Right hindlimb (tissue), 1 donor: ENCODE measurements around the gene SFXN5.

Experiments
- DNase-seq: peaks from one replicate; pipeline ENCODE4 v3.0.0-alpha.2; 2018

The SFXN5 gene

GRCh38 chr2:73050121-73050545 lies 21.4 kb downstream of the SFXN5 start:
- DNase-seq, result no peak

- no peak for DNase-seq
These were observed 27.3 kb downstream of the SFXN5 start for GRCh38 chr2:73043929-73044832.

GRCh38 chr2:73043276-73043675 lies 28.2 kb downstream of the SFXN5 start:
- DNase-seq, result no peak

GRCh38 chr2:73037947-73038585 lies 33.4 kb downstream of the SFXN5 start:
- DNase-seq, result no peak

GRCh38 chr2:73036766-73037165 lies 34.7 kb downstream of the SFXN5 start:
- no peak for DNase-seq

GRCh38 chr2:73035899-73036711 lies 35.4 kb downstream of the SFXN5 start:
- DNase-seq, result no peak

- DNase-seq, result no peak
These were observed 36.7 kb downstream of the SFXN5 start for GRCh38 chr2:73034661-73035375.

GRCh38 chr2:73033766-73034381 lies 37.6 kb downstream of the SFXN5 start:
- DNase-seq, result no peak

GRCh38 chr2:73033142-73033765 lies 38.3 kb downstream of the SFXN5 start:
- no peak for DNase-seq

GRCh38 chr2:73032702-73033097 lies 38.8 kb downstream of the SFXN5 start:
- DNase-seq, result no peak

- no peak for DNase-seq
These were observed 39.5 kb downstream of the SFXN5 start for GRCh38 chr2:73031725-73032701.

GRCh38 chr2:73031095-73031678 lies 40.3 kb downstream of the SFXN5 start:
- no peak for DNase-seq

- no peak for DNase-seq
These were observed 42.7 kb downstream of the SFXN5 start for GRCh38 chr2:73028841-73029240.

GRCh38 chr2:73027340-73027739 lies 44.2 kb downstream of the SFXN5 start:
- no peak for DNase-seq

- DNase-seq, result no peak
These were observed 48.0 kb downstream of the SFXN5 start for GRCh38 chr2:73023497-73023896.

- no peak for DNase-seq
These were observed 49.4 kb downstream of the SFXN5 start for GRCh38 chr2:73022024-73022568.

- DNase-seq, result no peak
These were observed 50.0 kb downstream of the SFXN5 start for GRCh38 chr2:73021371-73022010.

- no peak for DNase-seq
These were observed 50.7 kb downstream of the SFXN5 start for GRCh38 chr2:73020657-73021370.

- no peak for DNase-seq
These were observed 51.2 kb downstream of the SFXN5 start for GRCh38 chr2:73020306-73020656.
